HAP-1 (cell line): ENCODE data around the gene AKIRIN2.

Experiments
- DNase-seq, 2 experiments: peaks; one replicate each; pipeline ENCODE4 v3.0.0-alpha.2; 2016 to 2020; ENCODE audit warnings: low spot score in 2 of 2
- H3K27me3 ChIP-seq: fragments of 250-450 bp; sonication (Bioruptor Pico); 2 replicates; pipeline ENCODE4 v1.5.1; 2020; ENCODE audit warnings: low read depth, mild to moderate bottlenecking, moderate library complexity
- H3K36me3 ChIP-seq: fragments of 250-450 bp; sonication (Bioruptor Pico); replicated peaks from 2 replicates; pipeline ENCODE4 v1.5.1; 2020; ENCODE audit warnings: mild to moderate bottlenecking
- H3K4me1 ChIP-seq: fragments of 250-450 bp; sonication (Bioruptor Pico); 2 replicates; pipeline ENCODE4 v1.5.1; 2020; ENCODE audit warnings: mild to moderate bottlenecking
- H3K4me3 ChIP-seq: fragments of 250-450 bp; sonication (Bioruptor Pico); 2 replicates; pipeline ENCODE4 v1.5.1; 2020; ENCODE audit warnings: mild to moderate bottlenecking, moderate library complexity
- H3K9me3 ChIP-seq: fragments of 250-450 bp; sonication (Bioruptor Pico); 2 replicates; pipeline ENCODE4 v1.5.1; 2020; ENCODE audit warnings: mild to moderate bottlenecking, moderate library complexity
- in situ Hi-C: fragments of 300-500 bp; cut with MboI; formaldehyde crosslinking; loops from 3 replicates; pipeline ENCODE4 v1.14.3; 2020; ENCODE audit warnings: low sequenced_read_pairs, inconsistent platforms, mixed read lengths

Gene AKIRIN2

DNA sequence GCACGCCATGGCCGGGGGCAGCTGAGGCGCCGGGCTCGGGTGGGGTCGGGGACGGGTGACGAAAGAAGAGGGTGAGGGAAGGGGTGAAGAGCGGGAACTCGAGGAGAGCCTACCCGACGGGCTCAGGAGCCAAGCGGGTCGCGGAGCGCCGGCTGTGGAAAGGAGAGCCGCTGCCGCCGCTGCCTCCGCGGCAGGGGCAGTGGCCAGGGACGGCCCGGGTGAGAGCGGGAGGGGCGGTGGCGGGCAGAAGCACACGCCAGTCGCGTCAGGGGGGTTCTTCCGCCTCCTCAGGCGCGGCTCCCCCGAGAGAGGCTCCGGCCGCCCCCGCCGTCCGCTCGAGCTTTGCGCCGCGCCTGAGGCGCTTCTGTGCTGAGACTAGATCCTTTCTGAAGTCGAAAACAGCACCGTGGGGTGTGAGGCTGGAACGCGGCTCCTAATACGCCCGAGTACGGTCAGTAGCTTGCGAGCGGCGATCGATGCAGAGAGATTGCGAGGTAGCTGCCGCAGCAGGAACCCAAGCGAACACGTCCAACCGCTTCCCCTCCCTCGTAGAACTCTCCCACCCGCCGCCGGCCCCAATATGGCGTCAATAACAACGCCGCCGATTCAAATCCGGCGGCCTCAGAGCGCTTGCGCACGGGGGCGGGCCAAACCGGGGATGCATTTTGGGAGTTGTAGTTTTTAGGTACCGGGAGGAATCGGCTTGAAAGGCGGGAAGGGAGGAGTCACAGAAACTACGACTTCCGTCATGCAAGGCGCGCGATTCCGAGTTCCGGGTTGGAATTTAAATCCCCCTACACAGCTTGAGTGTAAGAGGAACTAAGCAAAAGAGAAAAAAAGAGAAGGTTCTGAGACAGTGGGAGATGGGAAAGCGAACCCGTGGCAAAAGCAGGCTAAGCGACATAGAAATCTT, at the start of gene AKIRIN2:
Gene AKIRIN2, minus strand, starts transcription at position 558 of the 913 bp plus-strand sequence. Its CDS starts 549 bp downstream, at position 9.
- peak; percentile 97 to 99 for DNase-seq
- Histone ChIP-seq H3K4me3 (peak within 1 kb of the TSS; percentile 85), H3K27me3 (no peaks in the 10 kb centered on the region), H3K9me3 (no peaks in the 10 kb centered on the region), H3K4me1 (peaks cover 24% of the 10 kb centered on the region), H3K36me3 (0 out of 2 replicates have a peak, but pooled peaks cover 2% of the 10 kb centered on the region)
- in situ Hi-C loops, result no loop called here

GRCh38 chr6:87747646-87748045, 45.6 kb upstream of the AKIRIN2 start:
- in situ Hi-C loops, result no loop called here
- no peaks in the 10 kb centered on the region for H3K27me3 ChIP-seq
- DNase-seq, result no peak
- no peak overlapping the region for H3K4me3 ChIP-seq
- no peaks in the 10 kb centered on the region for H3K36me3 ChIP-seq
- no peaks in the 10 kb centered on the region for H3K4me1 ChIP-seq
- H3K9me3 ChIP-seq, result no peaks in the 10 kb centered on the region

- DNase-seq, result no peak
- Histone ChIP-seq H3K9me3 (no peaks in the 10 kb centered on the region), H3K36me3 (no peaks in the 10 kb centered on the region), H3K4me3 (no peak overlapping the region), H3K4me1 (no peaks in the 10 kb centered on the region), H3K27me3 (no peaks in the 10 kb centered on the region)
- in situ Hi-C loops, result no loop called here
Measured at GRCh38 chr6:87745966-87746721, 44.1 kb upstream of the AKIRIN2 start.

DNA sequence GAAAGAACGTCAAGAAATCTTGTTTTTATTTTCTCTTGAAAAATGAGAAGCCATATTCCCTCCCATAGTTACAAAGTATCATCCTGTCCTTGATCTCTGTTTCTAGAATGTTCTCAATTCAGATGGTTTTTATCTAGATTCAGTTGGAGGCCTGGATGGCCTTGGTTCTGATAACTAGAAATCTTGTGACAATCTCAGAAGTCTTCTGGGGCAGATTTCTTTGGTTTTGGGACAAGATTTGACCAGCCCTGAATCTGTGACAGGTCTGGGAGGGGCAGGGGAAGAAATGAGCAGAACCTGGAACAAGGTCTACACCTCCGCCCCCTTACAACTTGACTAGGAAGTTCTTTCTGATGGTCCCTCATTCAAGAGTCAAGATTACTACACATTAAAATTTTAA, 41.4 kb upstream of the AKIRIN2 start:
- H3K4me3 ChIP-seq, result no peak overlapping the region
- in situ Hi-C loops, result no loop called here
- no peaks in the 10 kb centered on the region for H3K4me1 ChIP-seq
- no peak for DNase-seq
- H3K27me3 ChIP-seq, result no peaks in the 10 kb centered on the region
- no peaks in the 10 kb centered on the region for H3K9me3 ChIP-seq
- no peaks in the 10 kb centered on the region for H3K36me3 ChIP-seq

- Histone ChIP-seq H3K36me3 (no peaks in the 10 kb centered on the region), H3K9me3 (no peaks in the 10 kb centered on the region), H3K4me1 (no peaks in the 10 kb centered on the region), H3K4me3 (no peak overlapping the region), H3K27me3 (no peaks in the 10 kb centered on the region)
- DNase-seq, result no peak
- in situ Hi-C loops, result no loop called here
Measured at GRCh38 chr6:87742106-87742505, 40.1 kb upstream of the AKIRIN2 start.

DNA sequence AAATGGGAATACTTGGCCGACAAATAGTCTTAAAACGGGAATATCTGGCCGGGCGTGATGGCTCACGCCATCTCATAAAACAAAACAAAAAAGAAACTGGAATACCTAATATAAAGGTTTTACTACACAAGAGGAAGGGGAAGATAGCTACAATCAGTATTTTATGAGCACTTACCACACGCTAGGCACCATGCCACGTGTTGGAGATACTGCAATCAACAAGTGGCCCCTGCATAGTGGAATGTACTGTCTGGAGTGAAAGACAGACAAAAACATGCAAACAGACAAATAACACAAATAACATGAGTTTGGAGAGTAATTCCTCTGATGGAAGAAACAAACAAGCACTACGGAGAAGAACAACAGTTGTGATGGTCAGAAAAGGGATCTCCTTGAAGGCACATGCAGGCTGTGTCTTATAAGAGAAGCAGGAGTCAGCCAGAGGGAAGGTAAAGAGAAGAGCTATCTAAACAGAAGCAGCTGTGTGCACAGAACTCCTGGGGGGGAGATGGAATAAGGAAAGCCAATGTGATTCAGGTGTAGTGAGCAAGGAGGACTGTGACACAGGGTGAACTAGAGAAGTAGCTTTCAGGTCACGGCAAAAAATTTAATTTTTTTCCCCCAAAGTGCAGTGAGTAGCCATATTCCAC, 39.1 kb upstream of the AKIRIN2 start:
- in situ Hi-C loops, result no loop called here
- Histone ChIP-seq H3K36me3 (no peaks in the 10 kb centered on the region), H3K4me3 (no peak overlapping the region), H3K9me3 (no peaks in the 10 kb centered on the region), H3K27me3 (no peaks in the 10 kb centered on the region), H3K4me1 (no peaks in the 10 kb centered on the region)
- DNase-seq, result no peak

GRCh38 chr6:87738744-87739143, 36.7 kb upstream of the AKIRIN2 start:
- DNase-seq, result no peak
- Histone ChIP-seq H3K4me3 (no peak overlapping the region), H3K9me3 (no peaks in the 10 kb centered on the region), H3K4me1 (no peaks in the 10 kb centered on the region), H3K36me3 (no peaks in the 10 kb centered on the region), H3K27me3 (no peaks in the 10 kb centered on the region)
- in situ Hi-C loops, result no loop called here

DNA sequence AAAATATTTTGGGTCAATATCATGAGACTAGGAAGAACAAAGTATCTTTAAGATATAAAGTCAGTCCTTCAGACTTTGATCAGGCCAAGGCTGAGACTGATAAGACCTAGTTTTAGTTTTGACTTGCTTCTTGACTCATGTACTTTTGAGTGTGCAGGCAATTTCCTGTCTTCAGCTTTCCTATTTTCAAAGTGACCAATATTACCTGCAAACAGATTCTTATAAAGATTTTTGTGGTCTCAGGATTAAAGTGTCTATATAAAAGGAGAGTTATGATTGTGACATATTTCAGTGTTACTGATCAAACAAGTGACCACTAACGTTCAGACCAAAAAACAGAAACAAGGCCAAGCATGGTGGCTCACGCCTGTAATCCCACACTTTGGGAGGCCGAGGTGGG, 36.0 kb upstream of the AKIRIN2 start:
- DNase-seq, result no peak
- H3K9me3 ChIP-seq, result no peaks in the 10 kb centered on the region
- H3K27me3 ChIP-seq, result no peaks in the 10 kb centered on the region
- no peaks in the 10 kb centered on the region for H3K36me3 ChIP-seq
- in situ Hi-C loops, result no loop called here
- H3K4me3 ChIP-seq, result no peak overlapping the region
- no peaks in the 10 kb centered on the region for H3K4me1 ChIP-seq

GRCh38 chr6:87736809-87737540, 34.9 kb upstream of the AKIRIN2 start:
- no peak for DNase-seq
- in situ Hi-C loops, result no loop called here
- Histone ChIP-seq H3K4me3 (no peak overlapping the region), H3K36me3 (no peaks in the 10 kb centered on the region), H3K4me1 (no peaks in the 10 kb centered on the region), H3K27me3 (no peaks in the 10 kb centered on the region), H3K9me3 (no peaks in the 10 kb centered on the region)

DNA sequence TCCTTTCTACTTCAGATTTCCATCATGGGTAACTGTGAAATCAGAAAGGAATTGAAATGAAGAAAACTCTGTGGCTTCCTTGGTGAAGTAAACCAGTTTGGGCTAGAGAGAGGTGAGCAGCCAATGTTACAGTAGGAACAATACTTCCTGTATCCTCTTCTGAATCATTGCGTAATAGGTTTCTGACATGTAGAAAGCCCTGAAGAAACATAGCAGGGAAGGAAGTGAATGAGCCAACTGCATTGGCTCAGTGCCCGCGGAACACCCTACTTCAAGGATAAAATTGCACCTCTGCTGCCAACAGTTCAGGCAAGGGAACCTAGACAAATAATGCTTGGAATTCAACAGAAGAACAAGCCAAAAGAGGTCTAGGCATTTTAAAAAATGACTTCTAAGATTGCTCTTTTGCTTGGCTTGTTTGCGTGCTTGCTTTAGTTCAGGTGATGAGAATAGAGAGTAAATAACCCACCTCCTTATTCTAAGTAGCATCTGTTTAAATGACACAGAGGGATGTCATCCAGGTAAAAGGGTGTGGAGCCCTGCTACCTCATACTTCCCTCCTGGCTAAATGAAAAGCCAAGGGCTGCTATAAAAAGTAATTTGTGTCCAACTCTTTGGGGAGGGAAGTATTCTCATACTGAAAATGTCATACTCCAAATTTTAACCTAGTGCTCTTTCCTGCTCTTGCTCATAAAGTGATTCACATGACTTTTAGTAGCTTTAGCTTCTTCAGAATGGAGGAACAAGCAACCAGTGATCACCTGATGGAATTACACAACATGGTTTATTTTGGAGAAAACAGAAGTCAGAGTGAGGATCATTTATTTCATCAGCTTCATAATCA, 30.0 kb upstream of the AKIRIN2 start:
- H3K4me3 ChIP-seq, result no peak overlapping the region
- in situ Hi-C loops, result no loop called here

DNA sequence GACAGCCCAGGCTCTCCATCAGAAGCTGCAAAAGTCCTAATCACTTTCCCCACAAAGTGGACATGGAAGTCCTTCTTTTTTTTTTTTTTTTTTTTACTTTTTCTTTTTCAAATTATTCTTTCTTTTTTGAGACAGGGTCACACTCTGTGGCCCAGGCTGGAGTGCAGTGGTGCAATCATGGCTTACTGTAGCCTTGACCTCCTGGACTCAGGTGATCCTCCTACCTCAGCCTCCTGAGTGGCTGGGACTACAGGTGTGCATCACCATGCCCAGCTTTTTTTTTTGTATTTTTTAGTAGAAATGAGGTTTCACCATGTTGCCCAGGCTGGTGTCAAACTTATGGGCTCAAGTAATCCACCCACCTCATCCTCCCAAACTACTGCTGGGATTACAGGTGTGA, 29.0 kb upstream of the AKIRIN2 start:
- no peaks in the 10 kb centered on the region for H3K27me3 ChIP-seq

More for the DNA sequence above, 30.0 kb upstream of the AKIRIN2 start:
- DNase-seq, result no peak
- Histone ChIP-seq H3K9me3 (no peaks in the 10 kb centered on the region), H3K27me3 (no peaks in the 10 kb centered on the region), H3K4me1 (no peaks in the 10 kb centered on the region), H3K36me3 (no peaks in the 10 kb centered on the region)

GRCh38 chr6:87729965-87730719, 28.1 kb upstream of the AKIRIN2 start:
- Histone ChIP-seq H3K27me3 (no peaks in the 10 kb centered on the region), H3K9me3 (no peaks in the 10 kb centered on the region), H3K4me3 (no peak overlapping the region), H3K36me3 (no peaks in the 10 kb centered on the region), H3K4me1 (no peaks in the 10 kb centered on the region)
- no peak for DNase-seq
- in situ Hi-C loops, result no loop called here

More for the DNA sequence above, 29.0 kb upstream of the AKIRIN2 start:
- no peaks in the 10 kb centered on the region for H3K36me3 ChIP-seq
- H3K9me3 ChIP-seq, result no peaks in the 10 kb centered on the region
- DNase-seq, result no peak
- H3K4me3 ChIP-seq, result no peak overlapping the region
- in situ Hi-C loops, result no loop called here
- no peaks in the 10 kb centered on the region for H3K4me1 ChIP-seq
